ENCODE data around the gene PRKCH.

The PRKCH gene

DNA sequence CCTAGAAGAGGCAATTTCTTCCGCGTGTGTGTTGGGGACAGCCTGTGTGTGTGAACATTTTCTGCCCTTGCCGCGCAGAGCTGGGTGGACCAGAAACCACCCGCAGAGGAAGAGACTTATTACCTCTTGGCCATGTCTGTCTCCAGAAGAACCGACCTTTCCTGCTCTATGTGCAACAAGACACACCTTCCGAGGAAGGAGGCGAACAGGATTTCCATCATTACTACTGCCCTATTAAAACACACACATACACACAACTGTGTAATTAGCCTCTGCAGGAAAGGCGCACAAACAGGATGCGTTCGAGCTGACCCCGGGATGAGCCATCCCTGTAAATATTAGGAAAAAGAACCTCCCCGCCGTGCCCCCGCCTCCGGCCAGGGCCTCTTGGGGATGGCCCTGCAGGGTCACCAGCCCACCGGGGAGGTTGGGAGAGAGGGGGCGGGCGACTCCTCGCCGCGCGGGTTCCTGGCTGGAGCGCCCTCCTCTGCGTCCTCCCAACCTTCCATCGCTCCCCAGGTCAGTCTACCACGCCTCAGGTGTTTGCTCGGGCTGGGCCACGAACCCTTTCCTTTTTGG is 484 bp upstream of the PRKCH start:
- peaks cover 19% of the 10 kb centered on the region for H3K36me3 ChIP-seq (ENCODE audit: insufficient read depth, low read length)
- no peaks in the 10 kb centered on the region for H3K27me3 ChIP-seq (ENCODE audit: insufficient read depth, low read length, poor library complexity)
- peaks cover 33% of the 10 kb centered on the region for H3K4me1 ChIP-seq (ENCODE audit: insufficient read depth, low read length)
- peak overlapping the region; percentile 67 to 77 for H3K4me3 ChIP-seq (ENCODE audit: low read depth in 1 of 2, low read length in 2 of 2)
- H3K4me2 ChIP-seq (ENCODE audit: insufficient read depth, low read length) = peak overlapping the region; percentile 79
- H3K9me3 ChIP-seq (ENCODE audit: insufficient read depth, low read length, severe bottlenecking) = no peaks in the 10 kb centered on the region
- peak overlapping the region; percentile 94 for H3K9ac ChIP-seq (ENCODE audit: low read depth, low read length)
- TF ChIP-seq, protein P1, sequence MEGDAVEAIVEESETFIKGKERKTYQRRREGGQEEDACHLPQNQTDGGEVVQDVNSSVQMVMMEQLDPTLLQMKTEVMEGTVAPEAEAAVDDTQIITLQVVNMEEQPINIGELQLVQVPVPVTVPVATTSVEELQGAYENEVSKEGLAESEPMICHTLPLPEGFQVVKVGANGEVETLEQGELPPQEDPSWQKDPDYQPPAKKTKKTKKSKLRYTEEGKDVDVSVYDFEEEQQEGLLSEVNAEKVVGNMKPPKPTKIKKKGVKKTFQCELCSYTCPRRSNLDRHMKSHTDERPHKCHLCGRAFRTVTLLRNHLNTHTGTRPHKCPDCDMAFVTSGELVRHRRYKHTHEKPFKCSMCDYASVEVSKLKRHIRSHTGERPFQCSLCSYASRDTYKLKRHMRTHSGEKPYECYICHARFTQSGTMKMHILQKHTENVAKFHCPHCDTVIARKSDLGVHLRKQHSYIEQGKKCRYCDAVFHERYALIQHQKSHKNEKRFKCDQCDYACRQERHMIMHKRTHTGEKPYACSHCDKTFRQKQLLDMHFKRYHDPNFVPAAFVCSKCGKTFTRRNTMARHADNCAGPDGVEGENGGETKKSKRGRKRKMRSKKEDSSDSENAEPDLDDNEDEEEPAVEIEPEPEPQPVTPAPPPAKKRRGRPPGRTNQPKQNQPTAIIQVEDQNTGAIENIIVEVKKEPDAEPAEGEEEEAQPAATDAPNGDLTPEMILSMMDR (IDR thresholded peaks at IDR 0.05; ENCODE audit: borderline replicate concordance, extremely low read depth, low read length, poor library complexity, severe bottlenecking) = no peak
- TF ChIP-seq EZH2 (IDR thresholded peaks at IDR 0.05; ENCODE audit: borderline replicate concordance, low read depth, low read length, severe bottlenecking) = no peak
- DNase-seq (no peak), ATAC-seq (ENCODE audit: insufficient read depth, low read depth) (no peak; the same call in 2 of the 3 replicates)
- peak overlapping the region; percentile 84 for H3K27ac ChIP-seq (ENCODE audit: low read length)
- H2AFZ ChIP-seq (ENCODE audit: low read depth, low read length) = peak overlapping the region; percentile 79
- H4K20me1 ChIP-seq (ENCODE audit: insufficient read depth, low read length) = no peaks in the 10 kb centered on the region
- peaks cover 53% of the 10 kb centered on the region for H3K79me2 ChIP-seq (ENCODE audit: insufficient read depth, low read length)

DNA sequence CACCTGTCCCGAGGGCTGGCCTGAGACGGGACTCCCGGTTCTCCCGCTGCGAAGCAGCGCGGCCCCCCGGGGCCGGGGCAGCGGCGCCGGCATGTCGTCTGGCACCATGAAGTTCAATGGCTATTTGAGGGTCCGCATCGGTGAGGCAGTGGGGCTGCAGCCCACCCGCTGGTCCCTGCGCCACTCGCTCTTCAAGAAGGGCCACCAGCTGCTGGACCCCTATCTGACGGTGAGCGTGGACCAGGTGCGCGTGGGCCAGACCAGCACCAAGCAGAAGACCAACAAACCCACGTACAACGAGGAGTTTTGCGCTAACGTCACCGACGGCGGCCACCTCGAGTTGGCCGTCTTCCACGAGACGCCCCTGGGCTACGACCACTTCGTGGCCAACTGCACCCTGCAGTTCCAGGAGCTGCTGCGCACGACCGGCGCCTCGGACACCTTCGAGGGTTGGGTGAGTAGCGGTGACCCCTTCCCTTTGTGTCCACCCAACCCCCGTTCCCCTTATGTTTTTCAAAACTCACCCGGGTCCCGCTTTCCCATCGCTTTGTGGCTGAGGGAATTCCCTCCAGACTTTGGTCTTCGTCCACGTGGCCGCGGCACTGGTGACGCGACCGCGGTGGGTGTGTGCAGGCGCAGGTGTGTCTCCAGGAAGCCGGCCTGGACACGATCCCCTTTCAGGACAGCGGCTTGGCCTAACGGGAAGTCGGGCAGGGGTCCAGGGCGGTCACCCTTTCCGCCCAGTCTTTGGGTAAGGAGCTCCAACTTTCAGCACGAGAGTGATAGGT is 826 bp downstream of the PRKCH start:
- peak overlapping the region; percentile 94 for H3K9ac ChIP-seq (ENCODE audit: low read depth, low read length)
- peak; percentile 4 for ATAC-seq (ENCODE audit: insufficient read depth, low read depth)

DNA sequence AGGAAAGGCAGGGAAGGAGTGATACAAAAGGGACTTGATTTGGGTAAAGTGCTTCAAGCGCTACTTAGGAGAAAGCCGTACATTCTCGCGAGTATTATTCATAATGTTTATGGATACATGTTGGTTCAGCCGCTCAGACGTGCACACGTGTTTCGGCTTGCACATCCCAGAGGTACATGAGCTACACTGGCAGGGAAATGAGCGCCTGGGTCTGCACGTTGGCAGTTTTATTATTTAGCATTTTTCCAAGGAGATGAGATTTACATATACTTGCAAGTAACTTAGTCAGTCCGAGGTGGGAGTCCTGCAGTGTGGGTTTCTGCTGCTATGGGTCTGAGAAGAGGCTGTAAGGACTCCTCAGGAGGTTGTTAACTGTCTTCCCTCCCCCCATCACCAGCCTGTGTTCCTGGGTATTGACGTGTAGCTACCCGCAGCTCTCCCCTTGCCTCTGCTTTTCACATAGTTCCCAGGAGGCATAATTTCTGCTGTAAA is 1.5 kb downstream of the PRKCH start:
- Histone ChIP-seq H3K27ac (ENCODE audit: low read length) (peak overlapping the region; percentile 84), H3K79me2 (ENCODE audit: insufficient read depth, low read length) (peaks cover 73% of the 10 kb centered on the region)

More for the DNA sequence above, 826 bp downstream of the PRKCH start:
- DNase-seq = peak; percentile 50
- Histone ChIP-seq H3K4me3 (ENCODE audit: low read depth in 1 of 2, low read length in 2 of 2) (peak overlapping the region; percentile 67 to 77), H3K4me2 (ENCODE audit: insufficient read depth, low read length) (peak overlapping the region; percentile 79), H3K4me1 (ENCODE audit: insufficient read depth, low read length) (peaks cover 47% of the 10 kb centered on the region), H4K20me1 (ENCODE audit: insufficient read depth, low read length) (no peaks in the 10 kb centered on the region), H3K36me3 (ENCODE audit: insufficient read depth, low read length) (peaks cover 28% of the 10 kb centered on the region), H3K9me3 (ENCODE audit: insufficient read depth, low read length, severe bottlenecking) (no peaks in the 10 kb centered on the region), H3K27ac (ENCODE audit: low read length) (peak overlapping the region; percentile 84), H3K27me3 (ENCODE audit: insufficient read depth, low read length, poor library complexity) (no peaks in the 10 kb centered on the region), H2AFZ (ENCODE audit: low read depth, low read length) (peak overlapping the region; percentile 79), H3K79me2 (ENCODE audit: insufficient read depth, low read length) (peaks cover 67% of the 10 kb centered on the region)
- TF ChIP-seq, protein P1 (IDR thresholded peaks at IDR 0.05; ENCODE audit: borderline replicate concordance, extremely low read depth, low read length, poor library complexity, severe bottlenecking) = no peak
- TF ChIP-seq EZH2 (IDR thresholded peaks at IDR 0.05; ENCODE audit: borderline replicate concordance, low read depth, low read length, severe bottlenecking) = no peak

More for the DNA sequence above, 1.5 kb downstream of the PRKCH start:
- peak overlapping the region; percentile 94 for H3K9ac ChIP-seq (ENCODE audit: low read depth, low read length)
- TF ChIP-seq, protein P1 (IDR thresholded peaks at IDR 0.05; ENCODE audit: borderline replicate concordance, extremely low read depth, low read length, poor library complexity, severe bottlenecking) = no peak
- TF ChIP-seq EZH2 (IDR thresholded peaks at IDR 0.05; ENCODE audit: borderline replicate concordance, low read depth, low read length, severe bottlenecking) = no peak
- DNase-seq = peak; percentile 73
- no peaks in the 10 kb centered on the region for H3K9me3 ChIP-seq (ENCODE audit: insufficient read depth, low read length, severe bottlenecking)
- H3K4me2 ChIP-seq (ENCODE audit: insufficient read depth, low read length) = peak overlapping the region; percentile 79
- H3K4me3 ChIP-seq (ENCODE audit: low read depth in 1 of 2, low read length in 2 of 2) = peak overlapping the region; percentile 67 to 77
- peaks cover 31% of the 10 kb centered on the region for H3K36me3 ChIP-seq (ENCODE audit: insufficient read depth, low read length)
- no peaks in the 10 kb centered on the region for H4K20me1 ChIP-seq (ENCODE audit: insufficient read depth, low read length)
- peak; percentile 67 for ATAC-seq (ENCODE audit: insufficient read depth, low read depth)
- H2AFZ ChIP-seq (ENCODE audit: low read depth, low read length) = peak overlapping the region; percentile 79
- H3K4me1 ChIP-seq (ENCODE audit: insufficient read depth, low read length) = peaks cover 53% of the 10 kb centered on the region
- no peaks in the 10 kb centered on the region for H3K27me3 ChIP-seq (ENCODE audit: insufficient read depth, low read length, poor library complexity)
